Measurements from ENCODE around the gene MTHFD1L. TPM values are rescaled to one million over a fixed set of nuclear protein-coding genes. Genes with fewer than 3 reads are reported as not detected.

MTHFD1L gene
- polyA plus RNA-seq, 4 donors: 17.0 to 18.1 (median 17.4) TPM

GRCh38 chr6:151060096-151060765 lies 194.7 kb downstream of the MTHFD1L start:
- no peak for DNase-seq (ENCODE audit: low read depth in 4 of 4, low spot score in 2 of 4)

- DNase-seq (ENCODE audit: low read depth in 4 of 4, low spot score in 2 of 4): no peak
Observed at GRCh38 chr6:151060766-151061531, 195.4 kb downstream of the MTHFD1L start.

- no peak for DNase-seq (ENCODE audit: low read depth in 4 of 4, low spot score in 2 of 4)
Observed at GRCh38 chr6:151063352-151063751, 197.8 kb downstream of the MTHFD1L start.

GRCh38 chr6:151063842-151064647 lies 198.5 kb downstream of the MTHFD1L start:
- no peak for DNase-seq (ENCODE audit: low read depth in 4 of 4, low spot score in 2 of 4)

- DNase-seq (ENCODE audit: low read depth in 4 of 4, low spot score in 2 of 4): no peak
Observed at GRCh38 chr6:151065027-151065815, 199.7 kb downstream of the MTHFD1L start.

- DNase-seq (ENCODE audit: low read depth in 4 of 4, low spot score in 2 of 4): no peak
Observed at GRCh38 chr6:151067684-151068596, 202.4 kb downstream of the MTHFD1L start.

GRCh38 chr6:151068761-151069312 lies 203.3 kb downstream of the MTHFD1L start:
- no peak for DNase-seq (ENCODE audit: low read depth in 4 of 4, low spot score in 2 of 4)

GRCh38 chr6:151069641-151070040 lies 204.1 kb downstream of the MTHFD1L start:
- DNase-seq (ENCODE audit: low read depth in 4 of 4, low spot score in 2 of 4): no peak

- no peak for DNase-seq (ENCODE audit: low read depth in 4 of 4, low spot score in 2 of 4)
Observed at GRCh38 chr6:151070631-151071051, 205.1 kb downstream of the MTHFD1L start.

- no peak for DNase-seq (ENCODE audit: low read depth in 4 of 4, low spot score in 2 of 4)
Observed at GRCh38 chr6:151071295-151071694, 205.8 kb downstream of the MTHFD1L start.

GRCh38 chr6:151073146-151073545 lies 207.6 kb downstream of the MTHFD1L start:
- DNase-seq (ENCODE audit: low read depth in 4 of 4, low spot score in 2 of 4): no peak

- no peak for DNase-seq (ENCODE audit: low read depth in 4 of 4, low spot score in 2 of 4)
Observed at GRCh38 chr6:151073701-151074100, 208.2 kb downstream of the MTHFD1L start.

GRCh38 chr6:151075005-151075404 lies 209.5 kb downstream of the MTHFD1L start:
- DNase-seq (ENCODE audit: low read depth in 4 of 4, low spot score in 2 of 4): no peak

- no peak for DNase-seq (ENCODE audit: low read depth in 4 of 4, low spot score in 2 of 4)
Observed at GRCh38 chr6:151075527-151075926, 210.0 kb downstream of the MTHFD1L start.

GRCh38 chr6:151075930-151076555 lies 210.5 kb downstream of the MTHFD1L start:
- DNase-seq (ENCODE audit: low read depth in 4 of 4, low spot score in 2 of 4): no peak

GRCh38 chr6:151078655-151079054 lies 213.2 kb downstream of the MTHFD1L start:
- DNase-seq (ENCODE audit: low read depth in 4 of 4, low spot score in 2 of 4): no peak

GRCh38 chr6:151081656-151082055 lies 216.2 kb downstream of the MTHFD1L start:
- no peak for DNase-seq (ENCODE audit: low read depth in 4 of 4, low spot score in 2 of 4)

- DNase-seq (ENCODE audit: low read depth in 4 of 4, low spot score in 2 of 4): no peak
Observed at GRCh38 chr6:151082079-151082478, 216.6 kb downstream of the MTHFD1L start.

- DNase-seq (ENCODE audit: low read depth in 4 of 4, low spot score in 2 of 4): no peak
Observed at GRCh38 chr6:151084275-151084674, 218.8 kb downstream of the MTHFD1L start.

Measured in left renal cortex interstitium (tissue), 4 donors.